Stimulated activated naive CD4-positive, alpha-beta T cell treated with Interleukin-2 at 50 U/mL for 16 hours (primary cell): ENCODE data around the gene SSTR3.
"Not testable (repeated sequence)": the region's sequence is repeated elsewhere in the genome, so short reads cannot be mapped to it uniquely, and the experiment has no call there.

Experiments
- DNase-seq: peaks from one replicate; lab custom pipeline; 2025; lab: John Stamatoyannopoulos, UW

Gene SSTR3

GRCh38 chr22:37212174-37212906, at the start of gene SSTR3:
Gene SSTR3 (minus strand): TSS chr22:37212477. CDS start chr22:37207803, 4,674 bp downstream.
- DNase-seq: no peak

GRCh38 chr22:37260901-37261336, 48.6 kb upstream of the SSTR3 start:
- DNase-seq: peak; percentile 53

GRCh38 chr22:37260155-37260795, 48.0 kb upstream of the SSTR3 start:
- no peak for DNase-seq

- no peak for DNase-seq
Observed at GRCh38 chr22:37259540-37260029, 47.3 kb upstream of the SSTR3 start.

- no peak for DNase-seq
Observed at GRCh38 chr22:37258753-37259401, 46.6 kb upstream of the SSTR3 start.

GRCh38 chr22:37258005-37258752, 45.9 kb upstream of the SSTR3 start:
- DNase-seq: no peak

GRCh38 chr22:37256075-37256726, 43.9 kb upstream of the SSTR3 start:
- DNase-seq: no peak

- no peak for DNase-seq
Observed at GRCh38 chr22:37255558-37256006, 43.3 kb upstream of the SSTR3 start.

GRCh38 chr22:37254867-37255233, 42.6 kb upstream of the SSTR3 start:
- DNase-seq: no peak

- DNase-seq: no peak
Observed at GRCh38 chr22:37254209-37254866, 42.1 kb upstream of the SSTR3 start.

GRCh38 chr22:37253126-37253660, 40.9 kb upstream of the SSTR3 start:
- DNase-seq: no peak

GRCh38 chr22:37251836-37252235, 39.6 kb upstream of the SSTR3 start:
- not testable (repeated sequence) for DNase-seq

- no peak for DNase-seq
Observed at GRCh38 chr22:37249986-37250385, 37.7 kb upstream of the SSTR3 start.

GRCh38 chr22:37248251-37248650, 36.0 kb upstream of the SSTR3 start:
- no peak for DNase-seq

GRCh38 chr22:37245740-37246139, 33.5 kb upstream of the SSTR3 start:
- DNase-seq: no peak

GRCh38 chr22:37244922-37245722, 32.8 kb upstream of the SSTR3 start:
- no peak for DNase-seq

GRCh38 chr22:37244114-37244921, 32.0 kb upstream of the SSTR3 start, which contains the start of gene RAC2:
Gene RAC2 (minus strand): TSS chr22:37244269. CDS start chr22:37244148, 121 bp downstream.
- peak; percentile 90 for DNase-seq

GRCh38 chr22:37243402-37244113, 31.3 kb upstream of the SSTR3 start:
- DNase-seq: no peak
